Neutrophil (primary cell): ENCODE measurements around the gene GFOD1.

ENCODE experiments used
- H3K27ac ChIP-seq: fragments of 200-600 bp; sonication (generic); 2 replicates; pipeline ENCODE4 v1.5.1; 2016; ENCODE audit warnings: mild to moderate bottlenecking, moderate library complexity
- H3K27me3 ChIP-seq: fragments of 200-600 bp; sonication (generic); 2 replicates; pipeline ENCODE4 v1.6.0; 2016; ENCODE audit warnings: mild to moderate bottlenecking
- H3K36me3 ChIP-seq: fragments of 200-600 bp; sonication (generic); 2 replicates; pipeline ENCODE4 v1.5.1; 2017
- H3K4me1 ChIP-seq, 2 experiments: fragments of 200-600 bp in 1 of 2; sonication (generic) in 1 of 2; 1 replicate in 1 of 2; 2 replicates in 1 of 2; pipeline versions ENCODE4 v1.5.1 to v1.6.1; 2013 to 2016; ENCODE audit warnings: low read depth in 1 of 2, low read length in 1 of 2, mild to moderate bottlenecking in 1 of 2, moderate library complexity in 1 of 2; ENCODE audit not compliant: control insufficient read depth in 1 of 2, insufficient read depth in 1 of 2
- H3K4me3 ChIP-seq, 2 experiments: fragments of 200-600 bp in 1 of 2; sonication (generic) in 1 of 2; 1 replicate in 1 of 2; 2 replicates in 1 of 2; pipeline ENCODE4 v1.5.1; 2013 to 2016; ENCODE audit warnings: low read depth in 1 of 2, low read length in 1 of 2, mild to moderate bottlenecking in 1 of 2, moderate library complexity in 1 of 2
- H3K9me3 ChIP-seq: fragments of 200-600 bp; sonication (generic); 2 replicates; pipeline ENCODE4 v1.5.1; 2016
- TF ChIP-seq, protein P1 (sequence below): fragments of 200-600 bp; sonication (generic); IDR thresholded peaks from 2 replicates; pipeline ENCODE4 v1.5.1; 2016; ENCODE audit warnings: antibody characterized with exemption

Gene GFOD1

DNA sequence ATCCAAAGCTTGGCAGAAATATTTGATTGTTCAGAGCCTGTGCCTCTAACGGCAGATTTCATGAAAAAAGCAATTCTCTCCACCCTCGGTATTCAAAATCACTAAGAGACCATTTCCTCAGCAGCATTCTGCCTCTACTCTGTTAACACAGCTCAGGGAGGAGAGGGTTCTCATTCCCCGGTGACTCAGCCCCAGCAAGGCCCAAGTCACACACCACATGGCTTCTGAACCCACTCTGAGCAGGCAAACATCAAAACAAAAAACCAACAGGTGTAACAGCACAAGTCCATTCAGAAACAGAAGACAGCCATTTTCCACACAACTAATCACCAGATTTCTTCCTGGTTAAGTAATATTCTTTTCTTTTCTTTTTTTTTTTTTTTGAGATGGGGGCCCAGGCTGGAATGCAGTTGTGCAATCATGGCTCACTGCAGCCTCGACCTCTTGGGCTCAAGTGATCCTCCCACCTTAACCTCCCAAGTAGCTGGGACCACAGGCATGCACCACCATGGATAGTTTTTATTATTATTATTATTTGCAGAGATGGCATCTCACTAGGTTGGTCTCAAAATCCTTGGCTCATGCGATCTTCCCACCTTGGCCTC is 55.4 kb downstream of the GFOD1 start:
- Histone ChIP-seq H3K36me3 (no peaks in the 10 kb centered on the region), H3K4me1 (peaks cover 65 to 76% of the 10 kb centered on the region in 2 experiments), H3K27me3 (no peaks in the 10 kb centered on the region), H3K4me3 (no peak overlapping the region), H3K9me3 (no peaks in the 10 kb centered on the region), H3K27ac (peak overlapping the region; percentile 85)
- TF ChIP-seq, protein P1, sequence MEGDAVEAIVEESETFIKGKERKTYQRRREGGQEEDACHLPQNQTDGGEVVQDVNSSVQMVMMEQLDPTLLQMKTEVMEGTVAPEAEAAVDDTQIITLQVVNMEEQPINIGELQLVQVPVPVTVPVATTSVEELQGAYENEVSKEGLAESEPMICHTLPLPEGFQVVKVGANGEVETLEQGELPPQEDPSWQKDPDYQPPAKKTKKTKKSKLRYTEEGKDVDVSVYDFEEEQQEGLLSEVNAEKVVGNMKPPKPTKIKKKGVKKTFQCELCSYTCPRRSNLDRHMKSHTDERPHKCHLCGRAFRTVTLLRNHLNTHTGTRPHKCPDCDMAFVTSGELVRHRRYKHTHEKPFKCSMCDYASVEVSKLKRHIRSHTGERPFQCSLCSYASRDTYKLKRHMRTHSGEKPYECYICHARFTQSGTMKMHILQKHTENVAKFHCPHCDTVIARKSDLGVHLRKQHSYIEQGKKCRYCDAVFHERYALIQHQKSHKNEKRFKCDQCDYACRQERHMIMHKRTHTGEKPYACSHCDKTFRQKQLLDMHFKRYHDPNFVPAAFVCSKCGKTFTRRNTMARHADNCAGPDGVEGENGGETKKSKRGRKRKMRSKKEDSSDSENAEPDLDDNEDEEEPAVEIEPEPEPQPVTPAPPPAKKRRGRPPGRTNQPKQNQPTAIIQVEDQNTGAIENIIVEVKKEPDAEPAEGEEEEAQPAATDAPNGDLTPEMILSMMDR, result no peak

DNA sequence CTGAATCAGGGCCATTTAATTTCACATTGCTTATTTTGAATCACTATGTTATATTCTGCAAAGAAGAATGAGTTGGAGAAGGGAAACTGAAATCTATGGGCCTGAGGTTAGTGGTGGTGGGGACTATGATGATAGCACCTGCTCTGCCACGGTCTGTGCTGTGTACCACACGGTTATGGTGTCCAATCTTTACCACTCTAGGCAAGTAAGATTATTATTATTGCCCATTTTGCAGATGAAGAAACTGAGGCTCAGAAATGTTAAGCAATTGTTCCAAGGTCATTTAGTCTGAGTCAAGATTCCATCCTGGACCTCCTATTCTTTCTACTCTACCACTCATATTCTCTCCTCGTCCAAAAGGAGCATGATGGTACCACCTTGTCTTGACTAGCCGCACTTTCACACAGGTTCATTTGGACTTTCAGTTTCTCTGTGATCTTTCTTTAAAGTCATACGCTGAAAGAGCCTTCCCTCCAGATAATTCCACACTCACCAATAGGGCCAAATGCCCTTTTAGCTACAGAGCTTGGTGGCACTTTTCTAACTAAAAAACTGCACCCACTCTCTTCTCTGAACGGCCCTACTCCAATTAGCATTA is 56.2 kb downstream of the GFOD1 start:
- Histone ChIP-seq H3K4me1 (peaks cover 57 to 68% of the 10 kb centered on the region in 2 experiments), H3K27ac (no peak overlapping the region), H3K36me3 (no peaks in the 10 kb centered on the region), H3K27me3 (no peaks in the 10 kb centered on the region), H3K4me3 (no peak overlapping the region), H3K9me3 (no peaks in the 10 kb centered on the region)
- TF ChIP-seq, protein P1, result no peak

DNA sequence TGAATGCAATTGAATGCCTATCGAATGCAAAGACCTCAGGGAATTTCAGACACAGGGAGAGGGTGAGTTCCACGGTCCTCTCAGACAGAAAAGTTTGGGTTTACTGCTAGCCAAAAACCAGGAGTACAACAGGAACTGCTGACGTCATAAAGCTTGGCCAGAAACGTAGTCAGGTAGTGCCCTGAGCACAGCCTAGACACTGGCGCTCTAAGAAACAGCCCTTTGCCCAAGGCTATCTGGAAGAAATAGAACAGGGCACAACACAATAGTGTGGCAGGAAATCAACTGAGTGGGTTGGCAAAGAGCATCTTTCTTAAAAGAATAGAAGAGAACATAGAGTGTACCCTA is 58.0 kb downstream of the GFOD1 start:
- no peaks in the 10 kb centered on the region for H3K27me3 ChIP-seq
- TF ChIP-seq, protein P1, result no peak
- no peaks in the 10 kb centered on the region for H3K36me3 ChIP-seq
- H3K4me3 ChIP-seq, result no peak overlapping the region
- H3K9me3 ChIP-seq, result no peaks in the 10 kb centered on the region
- H3K4me1 ChIP-seq, result peaks cover 40 to 50% of the 10 kb centered on the region in 2 experiments
- peak overlapping the region; percentile 78 for H3K27ac ChIP-seq

DNA sequence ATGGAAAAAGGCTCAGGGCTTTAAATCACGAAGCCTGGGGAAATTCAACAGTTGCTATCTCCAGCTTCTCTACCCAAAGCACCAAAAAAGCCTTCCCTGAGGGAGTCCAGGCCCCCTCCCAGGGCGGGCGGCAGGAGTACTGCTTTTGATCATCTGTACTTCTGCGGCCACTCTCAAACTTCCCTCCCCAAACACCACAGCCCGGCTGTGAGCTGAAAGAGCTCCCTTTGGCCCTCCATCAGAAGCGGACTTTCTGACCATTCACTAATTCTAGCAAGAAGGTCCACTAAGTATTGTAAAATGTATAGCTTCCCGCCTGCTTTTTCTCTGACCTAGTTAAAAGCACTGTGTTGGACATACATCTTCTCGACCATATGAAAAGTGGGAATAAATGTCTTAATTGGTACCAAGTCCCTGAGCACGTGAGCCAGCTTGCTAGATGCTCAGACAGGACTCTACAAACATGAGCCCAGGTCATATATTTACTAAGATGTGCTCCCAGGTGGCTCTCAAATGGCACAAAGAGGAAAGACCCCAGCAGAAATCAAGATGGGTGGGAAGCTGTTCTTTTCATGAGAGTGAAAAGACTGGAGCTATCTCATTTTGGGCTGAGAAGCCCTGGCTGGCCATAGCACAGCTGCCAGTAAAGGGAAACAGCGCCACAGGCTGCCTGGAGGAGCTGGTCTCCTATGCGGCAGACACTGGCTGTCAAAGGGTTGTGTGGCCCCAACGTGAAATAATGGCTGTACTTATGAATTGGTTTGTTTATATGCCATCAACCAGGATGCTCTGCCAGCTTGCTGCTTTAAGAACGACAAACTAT is 58.6 kb downstream of the GFOD1 start:
- no peaks in the 10 kb centered on the region for H3K36me3 ChIP-seq
- peak overlapping the region; percentile 9 to 26 for H3K4me3 ChIP-seq
- TF ChIP-seq, protein P1, result peak; percentile 5
- no peaks in the 10 kb centered on the region for H3K9me3 ChIP-seq
- H3K4me1 ChIP-seq, result peaks cover 34 to 44% of the 10 kb centered on the region in 2 experiments
- peak overlapping the region; percentile 78 for H3K27ac ChIP-seq
- no peaks in the 10 kb centered on the region for H3K27me3 ChIP-seq

DNA sequence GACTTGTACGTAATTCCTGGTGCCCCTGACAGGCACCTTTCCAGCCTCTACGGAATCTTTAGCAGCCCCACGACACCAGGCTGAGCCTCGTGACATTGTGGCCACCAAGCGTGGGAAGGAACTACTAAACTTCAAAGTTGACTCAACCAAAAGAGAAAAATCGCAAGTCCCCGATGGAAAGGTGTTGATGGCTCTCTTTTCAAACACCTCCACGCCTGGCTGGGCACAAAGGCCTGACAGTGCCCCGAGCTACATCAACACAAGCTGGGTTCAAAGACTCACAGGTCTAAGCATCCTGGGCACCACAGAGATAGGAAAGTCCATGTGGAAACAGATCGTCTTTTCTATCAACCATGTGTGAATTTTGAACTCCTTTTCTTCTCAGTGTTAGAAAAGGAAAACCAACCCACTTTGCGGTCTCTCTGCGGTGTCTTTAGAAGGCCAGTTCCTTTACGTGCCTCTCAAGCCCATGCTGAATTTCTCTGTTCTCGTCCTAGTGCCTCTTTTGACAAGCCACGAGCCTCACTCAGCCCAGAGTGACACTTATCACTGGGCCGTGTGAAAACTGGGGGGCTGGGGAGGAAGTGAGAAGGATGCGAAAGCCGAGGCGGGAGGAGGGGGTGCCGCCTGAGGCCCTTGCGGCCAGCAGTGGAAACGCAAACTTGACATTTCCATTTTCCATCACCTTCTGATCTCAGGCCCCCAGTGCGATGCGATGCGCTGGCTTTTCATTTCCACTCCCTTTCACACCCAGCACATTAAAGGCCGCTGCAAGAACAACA is 59.4 kb downstream of the GFOD1 start:
- TF ChIP-seq, protein P1, result peak; percentile 48
- Histone ChIP-seq H3K27me3 (no peaks in the 10 kb centered on the region), H3K36me3 (no peaks in the 10 kb centered on the region), H3K4me3 (peak overlapping the region; percentile 9 to 26), H3K9me3 (no peaks in the 10 kb centered on the region), H3K27ac (peak overlapping the region; percentile 78), H3K4me1 (peaks cover 26 to 37% of the 10 kb centered on the region in 2 experiments)
